Panc1 (cell line): Measurements from ENCODE around the gene NOTO. TPM values are rescaled to one million over a fixed set of nuclear protein-coding genes. Genes with fewer than 3 reads are reported as not detected.
A peak's percentile ranks its signal among the peaks of the same experiment; 100 is the strongest.

Experiments used
- ATAC-seq: fragments of 200-7000 bp; cut with Tn5 transposase; 2 replicates; pipeline ENCODE4 v1.9.1; 2020; ENCODE audit warnings: mild to moderate bottlenecking, moderate library complexity
- BruUV-seq: library from RNA; stranded (reverse); fragments of 400-500 nt; replicated peaks from 2 replicates; lab custom pipeline; 2021; lab: Mats Ljungman, UMichigan
- CTCF ChIA-PET: fragments of 300-600 bp; sonication (Branson Sonifier 250); formaldehyde crosslinking; loops from one replicate; lab custom pipeline; 2022; ENCODE audit warnings: antibody characterized with exemption; lab: Charles Lee
- POLR2A ChIA-PET: fragments of 300-600 bp; sonication (Branson Sonifier 250); formaldehyde crosslinking; loops from one replicate; lab custom pipeline; 2022; ENCODE audit warnings: antibody characterized with exemption; lab: Charles Lee
- DNase-seq: peaks from one replicate; pipeline ENCODE4 v3.0.0-alpha.2; 2010; ENCODE audit warnings: low read depth, low spot score
- H3K27ac ChIP-seq: 2 replicates; pipeline ENCODE4 v1.5.1; 2011; ENCODE audit warnings: mild to moderate bottlenecking, low read length, inconsistent platforms
- H3K27me3 ChIP-seq: fragments of 200-500 bp; sonication (Bioruptor generic); 2 replicates; pipeline ENCODE4 v1.6.0; 2014; ENCODE audit warnings: low read length, inconsistent platforms; ENCODE audit not compliant: control insufficient read depth, insufficient read depth
- H3K36me3 ChIP-seq: fragments of 200-500 bp; sonication (Bioruptor generic); 2 replicates; pipeline ENCODE4 v1.5.1; 2014; ENCODE audit warnings: inconsistent platforms, mild to moderate bottlenecking, low read length, moderate library complexity; ENCODE audit not compliant: control insufficient read depth, insufficient read depth
- H3K4me1 ChIP-seq: 2 replicates; pipeline ENCODE4 v1.5.1; 2011; ENCODE audit warnings: inconsistent platforms, mild to moderate bottlenecking, low read length, moderate library complexity; ENCODE audit not compliant: control insufficient read depth, insufficient read depth
- H3K4me3 ChIP-seq, 2 experiments: 2 replicates each; pipeline ENCODE4 v1.5.1; 2011 to 2012; ENCODE audit warnings: low read depth in 2 of 2, low read length in 2 of 2, mild to moderate bottlenecking in 2 of 2, inconsistent platforms in 1 of 2, moderate library complexity in 1 of 2
- H3K9me3 ChIP-seq: fragments of 200-500 bp; sonication (Bioruptor generic); 2 replicates; pipeline ENCODE4 v1.5.1; 2014; ENCODE audit warnings: low read depth, mild to moderate bottlenecking, inconsistent platforms, low read length, moderate library complexity; ENCODE audit not compliant: control insufficient read depth, insufficient read depth
- POLR2AphosphoS5 ChIP-seq: IDR thresholded peaks from 2 replicates; pipeline ENCODE4 v1.6.1; 2012; ENCODE audit warnings: mild to moderate bottlenecking, low read depth, low read length, moderate library complexity
- SIN3A ChIP-seq: IDR thresholded peaks from 2 replicates; pipeline ENCODE4 v1.6.1; 2012; ENCODE audit warnings: low read depth, mild to moderate bottlenecking, low read length, moderate library complexity, borderline replicate concordance; ENCODE audit not compliant: insufficient read depth
- TCF7L2 ChIP-seq: IDR thresholded peaks from 2 replicates; pipeline ENCODE4 v1.6.1; 2011; ENCODE audit warnings: mild to moderate bottlenecking, low read depth, low read length, inconsistent platforms
- in situ Hi-C: cut with HindIII; loops from 2 replicates; pipeline ENCODE4 v1.10.0; 2016; ENCODE audit warnings: low sequenced_read_pairs, low pct_unique_long_range_greater_than_20kb
- intact Hi-C: fragments of 100-400 bp; cut with micrococcal nuclease; formaldehyde crosslinking; loops from one replicate; pipeline ENCODE4 v1.10.0; 2022; ENCODE audit not compliant: unreplicated experiment
- total RNA-seq: library from RNA; stranded (reverse); gene quantifications from one replicate; pipeline ENCODE4 v1.2.1, GENCODE V29; 2021; ENCODE audit not compliant: unreplicated experiment
- TF ChIP-seq, protein P1 (sequence below): fragments of 450-650 bp; IDR thresholded peaks from 2 replicates; pipeline ENCODE4 v1.5.1; 2017; ENCODE audit warnings: mild to moderate bottlenecking
- TF ChIP-seq, protein P2 (sequence below), 2 experiments: IDR thresholded peaks; 2 replicates each; pipeline ENCODE4 v1.6.1; 2011 to 2012; ENCODE audit warnings: low read depth in 2 of 2, control low read depth in 1 of 2, low read length in 1 of 2, mild to moderate bottlenecking in 1 of 2, moderate library complexity in 1 of 2; ENCODE audit not compliant: insufficient read depth in 1 of 2

Gene NOTO
- total RNA-seq, 1 experiment from 2014 or later: 0.08 TPM

DNA sequence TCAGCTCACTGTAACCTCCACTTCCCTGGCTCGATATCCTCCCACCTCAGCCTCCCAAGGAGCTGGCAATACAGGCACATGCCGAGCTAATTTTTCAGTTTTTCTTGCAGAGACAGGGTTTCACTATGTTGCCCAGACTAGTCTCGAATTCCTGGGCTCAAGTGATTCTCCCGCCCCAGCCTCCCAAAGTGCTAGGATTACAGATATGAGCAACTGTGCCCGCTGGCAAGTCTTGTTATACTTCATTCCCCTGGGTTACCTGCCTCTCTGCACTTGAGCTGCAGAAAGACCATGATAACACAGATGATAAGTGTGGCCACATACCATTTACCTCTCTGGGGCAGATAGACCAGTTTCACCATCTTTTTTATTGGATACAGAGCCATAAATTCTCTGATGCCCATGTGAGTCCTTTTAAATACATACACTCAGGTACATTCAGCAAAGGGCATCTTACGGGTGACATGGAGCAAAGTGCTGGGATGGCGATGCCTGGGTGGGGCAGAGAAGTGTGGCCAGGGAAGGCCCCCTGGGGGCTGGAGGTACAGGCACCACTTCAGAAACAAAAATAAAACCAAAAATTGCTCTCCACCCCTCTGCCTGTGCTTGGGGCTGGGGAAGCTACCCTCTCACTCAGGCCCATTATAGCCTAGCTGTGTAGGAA is 52.1 kb downstream of the NOTO start:
- DNase-seq (no peak), ATAC-seq (0 out of 2 replicates have a peak, but pooled peaks have one; percentile 3)
- ChIA-PET POLR2A (interaction anchor here (0.6 to 1.2 kb wide), 2 partner anchors 22 to 71 kb away, joined by 4 to 10 read pairs; partner anchors contain the start of gene PRADC1), CTCF (no interaction called here)
- H3K27ac ChIP-seq: no peak overlapping the region
- H3K27me3 ChIP-seq: no peaks in the 10 kb centered on the region
- H3K4me3 ChIP-seq: no peak overlapping the region
- TF ChIP-seq POLR2AphosphoS5: no peak
- TF ChIP-seq, protein P1, sequence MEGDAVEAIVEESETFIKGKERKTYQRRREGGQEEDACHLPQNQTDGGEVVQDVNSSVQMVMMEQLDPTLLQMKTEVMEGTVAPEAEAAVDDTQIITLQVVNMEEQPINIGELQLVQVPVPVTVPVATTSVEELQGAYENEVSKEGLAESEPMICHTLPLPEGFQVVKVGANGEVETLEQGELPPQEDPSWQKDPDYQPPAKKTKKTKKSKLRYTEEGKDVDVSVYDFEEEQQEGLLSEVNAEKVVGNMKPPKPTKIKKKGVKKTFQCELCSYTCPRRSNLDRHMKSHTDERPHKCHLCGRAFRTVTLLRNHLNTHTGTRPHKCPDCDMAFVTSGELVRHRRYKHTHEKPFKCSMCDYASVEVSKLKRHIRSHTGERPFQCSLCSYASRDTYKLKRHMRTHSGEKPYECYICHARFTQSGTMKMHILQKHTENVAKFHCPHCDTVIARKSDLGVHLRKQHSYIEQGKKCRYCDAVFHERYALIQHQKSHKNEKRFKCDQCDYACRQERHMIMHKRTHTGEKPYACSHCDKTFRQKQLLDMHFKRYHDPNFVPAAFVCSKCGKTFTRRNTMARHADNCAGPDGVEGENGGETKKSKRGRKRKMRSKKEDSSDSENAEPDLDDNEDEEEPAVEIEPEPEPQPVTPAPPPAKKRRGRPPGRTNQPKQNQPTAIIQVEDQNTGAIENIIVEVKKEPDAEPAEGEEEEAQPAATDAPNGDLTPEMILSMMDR: no peak
- TF ChIP-seq, protein P2, sequence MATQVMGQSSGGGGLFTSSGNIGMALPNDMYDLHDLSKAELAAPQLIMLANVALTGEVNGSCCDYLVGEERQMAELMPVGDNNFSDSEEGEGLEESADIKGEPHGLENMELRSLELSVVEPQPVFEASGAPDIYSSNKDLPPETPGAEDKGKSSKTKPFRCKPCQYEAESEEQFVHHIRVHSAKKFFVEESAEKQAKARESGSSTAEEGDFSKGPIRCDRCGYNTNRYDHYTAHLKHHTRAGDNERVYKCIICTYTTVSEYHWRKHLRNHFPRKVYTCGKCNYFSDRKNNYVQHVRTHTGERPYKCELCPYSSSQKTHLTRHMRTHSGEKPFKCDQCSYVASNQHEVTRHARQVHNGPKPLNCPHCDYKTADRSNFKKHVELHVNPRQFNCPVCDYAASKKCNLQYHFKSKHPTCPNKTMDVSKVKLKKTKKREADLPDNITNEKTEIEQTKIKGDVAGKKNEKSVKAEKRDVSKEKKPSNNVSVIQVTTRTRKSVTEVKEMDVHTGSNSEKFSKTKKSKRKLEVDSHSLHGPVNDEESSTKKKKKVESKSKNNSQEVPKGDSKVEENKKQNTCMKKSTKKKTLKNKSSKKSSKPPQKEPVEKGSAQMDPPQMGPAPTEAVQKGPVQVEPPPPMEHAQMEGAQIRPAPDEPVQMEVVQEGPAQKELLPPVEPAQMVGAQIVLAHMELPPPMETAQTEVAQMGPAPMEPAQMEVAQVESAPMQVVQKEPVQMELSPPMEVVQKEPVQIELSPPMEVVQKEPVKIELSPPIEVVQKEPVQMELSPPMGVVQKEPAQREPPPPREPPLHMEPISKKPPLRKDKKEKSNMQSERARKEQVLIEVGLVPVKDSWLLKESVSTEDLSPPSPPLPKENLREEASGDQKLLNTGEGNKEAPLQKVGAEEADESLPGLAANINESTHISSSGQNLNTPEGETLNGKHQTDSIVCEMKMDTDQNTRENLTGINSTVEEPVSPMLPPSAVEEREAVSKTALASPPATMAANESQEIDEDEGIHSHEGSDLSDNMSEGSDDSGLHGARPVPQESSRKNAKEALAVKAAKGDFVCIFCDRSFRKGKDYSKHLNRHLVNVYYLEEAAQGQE (IDR thresholded peaks at IDR 0.05; ENCODE audit: insufficient read depth in 1 of 2, low read depth in 2 of 2, low read length in 1 of 2): no peak
- no peak for TF ChIP-seq SIN3A
- TF ChIP-seq TCF7L2: no peak
- no peaks in the 10 kb centered on the region for H3K9me3 ChIP-seq
- peaks cover 9% of the 10 kb centered on the region for H3K36me3 ChIP-seq
- BruUV-seq: no TSS peak
- H3K4me1 ChIP-seq: no peaks in the 10 kb centered on the region
- in situ Hi-C loops: no loop called here
- intact Hi-C loops: no loop called here

DNA sequence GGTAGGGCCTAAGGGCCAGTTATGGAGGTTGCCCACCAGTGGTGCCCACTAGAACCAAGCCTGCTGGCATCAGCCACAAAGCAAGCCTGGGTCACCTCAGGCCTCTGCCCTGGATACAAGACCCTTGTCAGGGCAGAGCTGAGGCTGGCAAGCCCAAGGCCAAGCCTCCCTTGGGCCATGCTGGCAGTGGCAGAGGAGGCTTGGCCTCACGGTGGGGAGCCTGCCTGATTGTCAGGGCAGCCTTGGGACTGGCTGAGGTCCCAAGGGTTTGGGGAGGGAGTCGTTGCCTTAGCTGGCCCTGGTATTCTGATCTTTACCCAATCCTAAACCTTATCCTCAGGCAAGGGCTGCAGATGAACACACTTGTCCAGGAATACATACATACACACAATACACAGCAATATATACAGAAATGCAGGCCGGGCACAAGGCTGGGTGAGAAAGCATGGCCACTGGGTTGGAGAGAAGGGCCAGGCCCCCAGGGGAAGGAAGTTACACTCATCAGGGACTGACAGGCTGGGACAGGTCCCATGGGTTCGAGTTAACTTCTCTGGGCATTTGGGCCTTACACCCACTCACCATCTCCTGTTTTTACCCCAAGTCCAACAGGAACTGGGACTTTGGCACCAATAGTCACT is 52.8 kb downstream of the NOTO start:
- intact Hi-C loops: no loop called here
- no peak for DNase-seq
- Histone ChIP-seq H3K4me3 (no peak overlapping the region), H3K27me3 (no peaks in the 10 kb centered on the region), H3K9me3 (no peaks in the 10 kb centered on the region), H3K4me1 (no peaks in the 10 kb centered on the region), H3K27ac (no peak overlapping the region), H3K36me3 (peaks cover 7% of the 10 kb centered on the region)
- POLR2A ChIA-PET: interaction anchor here (1.2 kb wide), 1 partner anchor 22 kb away, joined by 4 read pairs; the partner anchor contains the start of gene PRADC1
- TF ChIP-seq, protein P2 (IDR thresholded peaks at IDR 0.05; ENCODE audit: insufficient read depth in 1 of 2, low read depth in 2 of 2, low read length in 1 of 2): no peak
- TF ChIP-seq SIN3A (no peak), TCF7L2 (no peak), POLR2AphosphoS5 (peak; percentile 41; the same call in 1 of the 2 replicates)
- TF ChIP-seq, protein P1: no peak
- no TSS peak for BruUV-seq
- in situ Hi-C loops: no loop called here
- ATAC-seq: peak; percentile 13; the same call in 1 of the 2 replicates
- CTCF ChIA-PET: no interaction called here
